IPS-20b (cell line): ENCODE data around the gene MYO9A.
"Not testable (repeated sequence)": the region's sequence is repeated elsewhere in the genome, so short reads cannot be mapped to it uniquely, and the experiment has no call there.

ENCODE experiments used
- H3K27ac ChIP-seq: one replicate; pipeline ENCODE4 v1.5.1; 2013; ENCODE audit warnings: low read length
- H3K27me3 ChIP-seq: 2 replicates; pipeline ENCODE4 v1.6.1; 2013; ENCODE audit warnings: mild to moderate bottlenecking, low read length, inconsistent platforms; ENCODE audit not compliant: insufficient read depth
- H3K36me3 ChIP-seq: 2 replicates; pipeline ENCODE4 v1.6.1; 2013; ENCODE audit warnings: low read depth, mild to moderate bottlenecking, inconsistent platforms, low read length, moderate library complexity; ENCODE audit not compliant: insufficient read depth
- H3K4me1 ChIP-seq: 2 replicates; pipeline ENCODE4 v1.6.1; 2013; ENCODE audit warnings: mild to moderate bottlenecking, control low read depth, inconsistent platforms, low read length, moderate library complexity; ENCODE audit not compliant: insufficient read depth
- H3K4me3 ChIP-seq: 2 replicates; pipeline ENCODE4 v1.5.1; 2013; ENCODE audit warnings: mild to moderate bottlenecking, low read length, inconsistent platforms
- H3K9ac ChIP-seq: 2 replicates; pipeline ENCODE4 v1.6.1; 2013; ENCODE audit warnings: low read depth, mild to moderate bottlenecking, inconsistent platforms, low read length, moderate library complexity
- H3K9me3 ChIP-seq: 2 replicates; pipeline ENCODE4 v1.6.1; 2013; ENCODE audit warnings: mild to moderate bottlenecking, low read depth, low read length, inconsistent platforms; ENCODE audit not compliant: insufficient read depth

MYO9A gene

DNA sequence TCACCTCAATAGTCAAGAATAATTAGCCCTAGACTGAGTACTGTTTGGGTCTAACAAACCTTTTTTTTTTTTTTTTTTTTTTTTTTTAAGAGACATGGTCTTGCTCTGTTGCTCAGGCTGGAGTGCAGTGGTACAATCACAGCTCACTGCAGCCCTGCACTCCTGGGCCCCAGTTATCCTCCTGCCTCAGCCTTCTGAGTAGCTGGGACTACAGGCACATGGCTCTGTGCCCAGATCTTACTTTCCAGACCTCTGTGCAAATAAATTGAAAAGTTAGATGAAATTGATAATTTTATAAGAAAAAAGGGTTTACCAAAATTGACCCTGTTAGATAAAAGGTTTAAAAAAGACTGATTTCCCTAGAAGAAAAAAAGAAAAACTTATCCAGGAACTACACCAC, 228.6 kb downstream of the MYO9A start:
- no peak overlapping the region for H3K9ac ChIP-seq
- H3K4me1 ChIP-seq: peaks cover 8% of the 10 kb centered on the region; the same call in 1 of the 2 replicates
- no peak overlapping the region for H3K27ac ChIP-seq
- peaks cover 4% of the 10 kb centered on the region; the same call in 1 of the 2 replicates for H3K36me3 ChIP-seq
- no peak overlapping the region for H3K4me3 ChIP-seq
- no peaks in the 10 kb centered on the region for H3K27me3 ChIP-seq
- H3K9me3 ChIP-seq: no peaks in the 10 kb centered on the region

DNA sequence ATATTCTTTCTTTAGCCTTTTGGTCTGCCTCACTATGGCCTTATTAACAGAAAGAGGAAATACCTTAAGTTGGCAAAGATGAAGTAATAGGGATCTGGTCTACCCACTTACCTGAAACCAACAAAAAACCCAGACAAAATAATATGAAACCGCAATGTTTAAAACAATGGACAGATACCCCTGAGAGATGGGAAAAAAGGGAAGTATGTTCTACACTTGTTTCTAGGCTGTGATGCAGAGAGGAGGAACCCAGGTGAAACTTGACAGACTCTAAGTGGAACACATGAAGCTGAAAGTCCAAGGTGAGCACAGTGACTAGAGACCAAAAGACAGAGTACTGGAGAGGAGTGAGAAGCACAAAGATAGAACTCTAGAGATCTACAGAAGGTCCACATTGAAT, 229.2 kb downstream of the MYO9A start:
- H3K27ac ChIP-seq: no peak overlapping the region
- no peaks in the 10 kb centered on the region for H3K9me3 ChIP-seq
- H3K4me3 ChIP-seq: no peak overlapping the region
- no peaks in the 10 kb centered on the region for H3K27me3 ChIP-seq
- peaks cover 4% of the 10 kb centered on the region; the same call in 1 of the 2 replicates for H3K36me3 ChIP-seq
- H3K4me1 ChIP-seq: peaks cover 10% of the 10 kb centered on the region; the same call in 1 of the 2 replicates
- H3K9ac ChIP-seq: no peak overlapping the region

DNA sequence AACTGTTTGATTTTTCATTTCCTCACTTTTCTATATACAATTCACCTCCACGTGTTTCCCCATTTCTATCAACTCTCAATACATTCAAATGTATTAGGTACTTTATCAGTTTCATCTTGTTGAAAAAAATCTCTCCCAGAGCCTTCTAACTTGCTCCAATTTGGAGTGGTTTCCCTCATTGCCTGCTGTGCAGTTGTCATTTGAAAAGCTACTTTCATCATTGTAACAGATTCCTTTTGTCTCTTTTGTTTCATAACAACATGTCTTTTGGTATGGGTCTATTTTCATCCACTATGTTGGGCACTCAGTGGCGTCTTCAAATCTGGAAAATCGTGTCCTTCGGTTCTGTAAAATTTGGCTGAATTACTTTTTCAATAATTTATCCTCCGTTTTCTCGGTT, 232.6 kb downstream of the MYO9A start:
- H3K9me3 ChIP-seq: no peaks in the 10 kb centered on the region
- H3K4me1 ChIP-seq: peaks cover 10% of the 10 kb centered on the region; the same call in 1 of the 2 replicates
- no peak overlapping the region for H3K4me3 ChIP-seq
- no peak overlapping the region for H3K9ac ChIP-seq
- peaks cover 4% of the 10 kb centered on the region; the same call in 1 of the 2 replicates for H3K36me3 ChIP-seq
- no peak overlapping the region for H3K27ac ChIP-seq
- H3K27me3 ChIP-seq: no peaks in the 10 kb centered on the region

DNA sequence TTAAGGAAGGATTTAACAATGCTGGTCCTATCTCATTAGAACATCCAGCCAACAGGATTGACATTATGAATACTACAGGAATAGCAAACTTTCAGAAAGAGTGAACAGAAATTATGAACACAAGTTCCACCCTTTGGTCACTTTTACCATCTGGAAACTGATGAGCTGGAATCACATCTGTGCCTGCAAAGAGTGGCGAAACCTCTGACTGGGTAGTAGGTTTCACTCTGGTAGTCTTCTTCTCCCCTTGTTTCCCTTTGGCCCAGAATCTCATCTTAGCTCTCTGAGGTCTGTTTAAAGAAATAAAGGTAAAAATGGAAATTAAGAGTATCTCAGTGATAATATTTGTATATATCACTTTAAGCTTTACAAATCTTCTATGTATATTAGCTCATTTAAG, 234.5 kb downstream of the MYO9A start:
- Histone ChIP-seq H3K27ac (no peak overlapping the region), H3K4me3 (no peak overlapping the region), H3K9ac (no peak overlapping the region), H3K4me1 (peaks cover 10% of the 10 kb centered on the region; the same call in 1 of the 2 replicates), H3K9me3 (no peaks in the 10 kb centered on the region), H3K36me3 (peaks cover 15% of the 10 kb centered on the region; the same call in 1 of the 2 replicates), H3K27me3 (no peaks in the 10 kb centered on the region)

DNA sequence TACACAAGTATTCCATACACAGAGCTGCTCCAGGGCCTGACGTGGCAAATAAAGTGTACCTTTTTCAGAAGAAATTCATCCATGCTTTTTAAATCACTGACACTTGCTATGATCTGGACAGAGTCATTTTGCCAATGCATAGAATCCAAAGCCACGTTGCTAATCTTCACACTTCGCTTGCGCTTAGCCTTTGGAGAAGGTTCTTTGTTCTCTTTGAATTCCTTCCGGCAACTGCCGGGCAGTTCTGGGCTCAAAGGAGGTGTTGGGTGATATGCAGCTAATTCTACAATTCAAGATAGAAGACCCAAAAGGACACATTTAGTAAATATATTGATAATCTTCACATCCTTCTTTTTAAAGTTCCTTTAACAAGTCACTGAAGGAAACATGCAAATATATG, 237.7 kb downstream of the MYO9A start:
- no peak overlapping the region for H3K27ac ChIP-seq
- no peak overlapping the region for H3K9ac ChIP-seq
- peaks cover 5% of the 10 kb centered on the region; the same call in 1 of the 2 replicates for H3K4me1 ChIP-seq
- H3K4me3 ChIP-seq: no peak overlapping the region
- peaks cover 10% of the 10 kb centered on the region; the same call in 1 of the 2 replicates for H3K36me3 ChIP-seq
- H3K27me3 ChIP-seq: no peaks in the 10 kb centered on the region
- H3K9me3 ChIP-seq: no peaks in the 10 kb centered on the region

DNA sequence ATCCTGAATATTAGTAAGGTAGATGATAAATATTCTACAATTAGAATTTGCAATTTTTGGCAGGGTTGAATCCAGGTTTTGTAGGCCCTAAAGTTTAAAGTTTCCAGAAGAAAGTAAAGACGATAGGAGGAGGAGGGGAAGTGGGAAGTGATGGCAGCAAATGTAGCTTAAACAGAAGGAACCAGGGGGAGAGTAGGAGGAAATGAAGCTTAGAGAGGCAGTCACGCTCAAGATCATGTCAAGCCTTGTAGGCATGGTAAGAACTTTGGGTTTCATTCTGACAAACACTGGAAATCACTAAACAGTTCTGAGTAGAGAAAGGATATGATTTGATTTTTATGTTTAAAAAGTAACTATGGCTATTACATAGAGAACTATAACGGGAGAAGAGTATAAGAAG, 243.7 kb downstream of the MYO9A start:
- 0 out of 2 replicates have a peak, but pooled peaks cover 3% of the 10 kb centered on the region for H3K36me3 ChIP-seq
- no peaks in the 10 kb centered on the region for H3K9me3 ChIP-seq
- H3K4me3 ChIP-seq: no peak overlapping the region
- H3K27me3 ChIP-seq: no peaks in the 10 kb centered on the region
- no peak overlapping the region for H3K9ac ChIP-seq
- no peaks in the 10 kb centered on the region for H3K4me1 ChIP-seq
- H3K27ac ChIP-seq: no peak overlapping the region

DNA sequence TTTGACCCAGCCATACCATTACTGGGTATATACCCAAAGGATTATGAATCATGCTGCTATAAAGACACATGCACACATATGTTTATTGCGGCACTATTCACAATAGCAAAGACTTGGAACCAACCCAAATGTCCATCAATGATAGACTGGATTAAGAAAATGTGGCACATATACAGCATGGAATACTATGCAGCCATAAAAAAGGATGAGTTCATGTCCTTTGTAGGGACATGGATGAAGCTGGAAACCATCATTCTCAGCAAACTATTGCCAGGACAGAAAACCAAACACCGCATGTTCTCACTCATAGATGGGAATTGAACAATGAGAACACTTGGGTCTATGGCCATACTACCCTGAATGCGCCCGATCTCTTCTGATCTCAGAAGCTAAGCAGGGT, 259.7 kb downstream of the MYO9A start:
- not testable (repeated sequence) for H3K27ac ChIP-seq, H3K9me3 ChIP-seq, H3K4me3 ChIP-seq, H3K36me3 ChIP-seq, H3K9ac ChIP-seq, H3K27me3 ChIP-seq, H3K4me1 ChIP-seq

DNA sequence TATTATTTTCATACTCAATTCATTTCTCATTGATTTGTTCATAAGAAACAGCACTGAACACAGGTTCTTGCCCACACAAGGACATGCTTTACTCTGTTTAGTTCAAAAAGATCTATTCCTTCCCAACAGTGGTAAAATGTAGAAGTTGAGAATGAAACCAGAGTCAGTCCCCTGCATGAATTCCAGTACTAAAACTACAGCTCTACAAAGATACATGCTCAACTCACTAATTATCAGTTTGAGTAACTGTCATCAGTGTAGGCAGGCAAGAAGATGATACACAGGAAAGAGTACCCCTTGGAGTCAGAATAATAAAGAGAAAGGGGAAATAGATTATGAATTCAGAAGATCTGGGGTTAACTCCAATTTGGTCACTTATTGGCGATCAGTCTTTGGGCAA, 264.4 kb downstream of the MYO9A start:
- no peak overlapping the region for H3K27ac ChIP-seq
- no peaks in the 10 kb centered on the region for H3K9me3 ChIP-seq
- H3K4me1 ChIP-seq: no peaks in the 10 kb centered on the region
- H3K36me3 ChIP-seq: peaks cover 11% of the 10 kb centered on the region
- no peaks in the 10 kb centered on the region for H3K27me3 ChIP-seq
- no peak overlapping the region for H3K4me3 ChIP-seq
- no peak overlapping the region for H3K9ac ChIP-seq

DNA sequence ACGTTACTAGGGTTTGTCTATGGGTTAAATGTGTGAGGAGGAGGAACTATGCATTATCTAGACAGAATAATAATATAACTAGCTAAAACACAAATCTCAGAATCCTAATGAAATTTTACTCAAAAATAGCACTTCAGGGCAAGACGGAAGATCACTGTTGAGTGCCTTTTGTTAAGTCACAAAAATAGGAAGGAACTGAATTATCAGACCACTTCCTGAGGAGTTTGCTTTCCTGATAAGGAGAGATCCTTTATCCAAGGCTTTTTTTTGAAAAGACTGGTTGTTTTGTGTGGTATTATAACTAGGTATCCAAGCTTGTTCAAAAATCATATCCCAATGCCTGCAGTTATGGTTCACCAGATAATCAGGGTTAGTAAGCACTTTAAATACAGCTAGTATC, 273.0 kb downstream of the MYO9A start:
- Histone ChIP-seq H3K27ac (no peak overlapping the region), H3K27me3 (no peaks in the 10 kb centered on the region), H3K36me3 (peaks cover 14% of the 10 kb centered on the region), H3K9ac (no peak overlapping the region), H3K4me3 (no peak overlapping the region), H3K9me3 (no peaks in the 10 kb centered on the region), H3K4me1 (no peaks in the 10 kb centered on the region)

DNA sequence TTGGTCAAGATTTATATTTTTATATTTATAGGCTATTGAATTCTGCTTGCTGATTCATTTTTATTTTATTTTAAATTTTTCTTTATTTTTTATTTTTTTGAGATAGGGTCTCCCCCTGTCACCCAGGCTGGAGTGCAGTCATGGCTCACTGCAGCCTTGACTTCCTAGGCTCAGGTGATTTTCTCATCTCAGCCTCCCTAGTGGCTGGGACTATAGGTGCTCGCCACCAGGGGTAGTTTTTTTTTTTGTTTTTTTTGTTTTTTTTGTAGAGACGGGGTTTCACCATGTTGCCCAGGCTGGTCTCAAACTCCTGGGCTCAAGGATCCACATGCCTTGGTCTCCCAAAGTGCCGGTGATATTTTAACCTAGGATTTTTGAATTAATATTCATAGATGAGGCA, 276.4 kb downstream of the MYO9A start:
- H3K36me3 ChIP-seq: no peaks in the 10 kb centered on the region
- no peaks in the 10 kb centered on the region for H3K27me3 ChIP-seq

DNA sequence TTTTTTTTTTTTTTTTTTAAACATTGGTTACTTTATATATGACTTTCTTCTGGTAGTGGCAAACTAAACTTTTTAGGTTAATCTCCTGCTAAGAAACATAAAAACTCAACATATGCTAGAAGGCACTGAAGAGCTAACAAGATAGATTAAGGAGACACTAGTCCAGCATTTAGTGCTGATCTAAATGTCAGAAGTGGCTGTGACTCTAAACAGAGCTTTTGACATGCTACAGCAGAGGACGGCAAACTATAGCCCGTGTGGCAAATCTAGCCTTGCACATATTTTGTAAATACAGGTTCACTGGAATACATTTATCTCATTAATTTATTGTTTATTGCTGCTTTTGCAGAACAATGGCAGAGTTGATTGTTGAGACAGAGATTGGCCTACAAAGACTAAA, 287.0 kb downstream of the MYO9A start:
- Histone ChIP-seq H3K9me3 (no peaks in the 10 kb centered on the region), H3K4me1 (peaks cover 10% of the 10 kb centered on the region), H3K27ac (no peak overlapping the region), H3K9ac (no peak overlapping the region), H3K27me3 (no peaks in the 10 kb centered on the region), H3K4me3 (no peak overlapping the region), H3K36me3 (peaks cover 17% of the 10 kb centered on the region; the same call in 1 of the 2 replicates)

More for the DNA sequence above, 276.4 kb downstream of the MYO9A start:
- no peak overlapping the region for H3K9ac ChIP-seq
- no peak overlapping the region for H3K4me3 ChIP-seq
- no peak overlapping the region for H3K27ac ChIP-seq
- H3K4me1 ChIP-seq: no peaks in the 10 kb centered on the region
- H3K9me3 ChIP-seq: no peaks in the 10 kb centered on the region

DNA sequence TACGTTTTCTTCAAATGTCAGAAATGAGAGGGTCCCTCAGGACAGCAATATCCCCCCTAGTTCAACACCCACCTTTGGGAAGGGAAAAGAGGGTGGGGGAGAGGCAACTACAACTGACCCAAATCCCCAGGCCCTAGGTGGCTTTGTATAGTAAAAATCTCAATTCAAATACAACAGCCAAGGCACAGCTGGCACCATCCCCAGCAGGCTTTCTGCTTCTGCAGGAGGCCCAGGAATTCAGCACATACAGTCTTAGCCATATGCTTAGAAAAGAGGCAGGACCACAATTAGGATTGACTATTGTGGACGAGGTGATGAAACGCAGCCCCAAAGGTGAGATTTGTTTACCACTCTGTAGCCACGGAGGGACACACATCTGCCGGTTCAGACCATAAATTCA, 291.8 kb downstream of the MYO9A start:
- peaks cover 12% of the 10 kb centered on the region for H3K4me1 ChIP-seq
- H3K27ac ChIP-seq: peak overlapping the region; percentile 37
- H3K27me3 ChIP-seq: no peaks in the 10 kb centered on the region
- H3K36me3 ChIP-seq: peaks cover 17% of the 10 kb centered on the region; the same call in 1 of the 2 replicates
- no peak overlapping the region for H3K9ac ChIP-seq
- peak overlapping the region; percentile 24; the same call in 1 of the 2 replicates for H3K4me3 ChIP-seq
- peaks cover 16% of the 10 kb centered on the region; the same call in 1 of the 2 replicates for H3K9me3 ChIP-seq
